Measurements from ENCODE around the gene GGCT. TPM values are rescaled to one million over a fixed set of nuclear protein-coding genes. Genes with fewer than 3 reads are reported as not detected.

GGCT gene
- total and polyA plus RNA-seq, 8 donors = 2.9 to 56.5 (median 25.7) TPM; not detected in 1

DNA sequence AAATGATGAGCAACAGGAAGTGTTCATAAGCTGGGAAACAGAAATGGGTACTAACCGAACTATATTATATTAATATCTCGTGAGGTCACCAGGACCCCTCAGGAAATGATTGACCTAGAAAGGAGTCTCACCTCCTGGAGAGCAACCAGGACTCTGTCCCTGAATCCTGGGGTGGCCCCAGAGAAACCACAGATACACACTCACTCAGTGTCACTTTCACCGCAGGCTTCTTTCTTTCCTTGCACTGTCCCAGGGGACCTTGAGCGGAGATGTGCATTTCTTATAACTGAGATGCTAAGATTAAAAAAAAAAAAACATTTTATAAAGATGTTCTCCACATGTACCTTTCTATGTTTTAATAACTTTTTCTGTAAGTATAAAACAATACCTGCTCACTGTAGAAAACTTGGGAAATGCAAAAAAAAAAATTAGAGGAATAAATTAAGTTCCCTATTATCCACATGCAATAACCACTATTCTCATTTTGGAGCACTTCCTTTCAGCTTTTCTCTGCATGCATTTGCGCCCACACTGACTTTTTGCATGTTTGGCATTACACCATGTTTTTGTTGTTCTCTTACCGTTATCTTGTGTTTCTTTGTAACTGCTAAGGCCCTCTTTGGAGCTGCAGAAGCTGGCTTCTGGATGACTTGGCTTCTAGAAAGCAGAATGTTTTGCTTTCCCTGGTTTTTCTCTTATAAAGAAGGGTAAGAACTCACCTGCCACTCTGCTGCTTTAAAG, 41.1 kb downstream of the GGCT start:
- Histone ChIP-seq H3K4me1 (peaks cover 9 to 96% (median 36%) of the 10 kb centered on the region in 4 donors), H3K9me3 (no peaks in the 10 kb centered on the region), H3K27me3 (no peaks in the 10 kb centered on the region), H3K4me3 (no peak overlapping the region), H3K36me3 (no peaks in the 10 kb centered on the region), H3K27ac (peak overlapping the region in 3 of 5 donors; percentile 80 to 91 (median 87))
- intact Hi-C loops (cut with DNase I; ENCODE audit: low total_unique reads) = no loop called here
- no peak for DNase-seq
- TF ChIP-seq POLR2A (IDR thresholded peaks at IDR 0.05) (no peak), EP300 (IDR thresholded peaks at IDR 0.05) (no peak), POLR2AphosphoS5 (IDR thresholded peaks at IDR 0.05) (no peak)
- TF ChIP-seq, protein P1, sequence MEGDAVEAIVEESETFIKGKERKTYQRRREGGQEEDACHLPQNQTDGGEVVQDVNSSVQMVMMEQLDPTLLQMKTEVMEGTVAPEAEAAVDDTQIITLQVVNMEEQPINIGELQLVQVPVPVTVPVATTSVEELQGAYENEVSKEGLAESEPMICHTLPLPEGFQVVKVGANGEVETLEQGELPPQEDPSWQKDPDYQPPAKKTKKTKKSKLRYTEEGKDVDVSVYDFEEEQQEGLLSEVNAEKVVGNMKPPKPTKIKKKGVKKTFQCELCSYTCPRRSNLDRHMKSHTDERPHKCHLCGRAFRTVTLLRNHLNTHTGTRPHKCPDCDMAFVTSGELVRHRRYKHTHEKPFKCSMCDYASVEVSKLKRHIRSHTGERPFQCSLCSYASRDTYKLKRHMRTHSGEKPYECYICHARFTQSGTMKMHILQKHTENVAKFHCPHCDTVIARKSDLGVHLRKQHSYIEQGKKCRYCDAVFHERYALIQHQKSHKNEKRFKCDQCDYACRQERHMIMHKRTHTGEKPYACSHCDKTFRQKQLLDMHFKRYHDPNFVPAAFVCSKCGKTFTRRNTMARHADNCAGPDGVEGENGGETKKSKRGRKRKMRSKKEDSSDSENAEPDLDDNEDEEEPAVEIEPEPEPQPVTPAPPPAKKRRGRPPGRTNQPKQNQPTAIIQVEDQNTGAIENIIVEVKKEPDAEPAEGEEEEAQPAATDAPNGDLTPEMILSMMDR (IDR thresholded peaks at IDR 0.05) = no peak
- WGBS, 5 donors = 81 to 88% (median 86%) methylated on average over 6 of the region's 6 CpGs

DNA sequence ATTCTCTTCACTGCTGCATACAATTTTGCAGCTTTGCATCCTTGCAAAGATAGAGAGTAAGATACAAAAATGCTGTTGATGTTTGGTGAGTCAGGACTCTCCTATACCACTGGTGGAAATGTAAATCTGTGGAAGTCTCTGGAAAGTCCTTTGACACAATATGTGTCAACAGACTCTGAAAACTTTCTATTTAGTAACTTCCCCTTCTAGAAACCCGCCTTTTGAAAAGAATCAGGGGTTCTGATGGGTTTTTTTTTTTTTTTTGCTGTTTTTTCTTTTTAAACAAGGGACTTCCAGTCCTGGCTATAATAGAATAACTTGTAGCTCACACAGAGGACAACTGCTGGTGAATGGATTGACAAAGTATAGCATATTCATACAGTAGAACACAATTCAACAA, 42.5 kb downstream of the GGCT start:
- Histone ChIP-seq H3K9me3 (no peaks in the 10 kb centered on the region), H3K4me3 (no peak overlapping the region), H3K4me1 (peaks cover 9 to 88% (median 30%) of the 10 kb centered on the region in 4 donors), H3K27me3 (no peaks in the 10 kb centered on the region), H3K36me3 (peaks cover 0 to 8% (median under 1%) of the 10 kb centered on the region in 4 donors), H3K27ac (no peak overlapping the region)
- TF ChIP-seq EP300 (IDR thresholded peaks at IDR 0.05) (no peak), POLR2A (IDR thresholded peaks at IDR 0.05) (no peak), POLR2AphosphoS5 (IDR thresholded peaks at IDR 0.05) (no peak)
- TF ChIP-seq, protein P1 (IDR thresholded peaks at IDR 0.05) = no peak
- no peak for DNase-seq
- WGBS, 5 donors = 84 to 100% (median 85%) methylated on average over 1 of the region's 1 CpG
- intact Hi-C loops (cut with DNase I; ENCODE audit: low total_unique reads) = no loop called here

DNA sequence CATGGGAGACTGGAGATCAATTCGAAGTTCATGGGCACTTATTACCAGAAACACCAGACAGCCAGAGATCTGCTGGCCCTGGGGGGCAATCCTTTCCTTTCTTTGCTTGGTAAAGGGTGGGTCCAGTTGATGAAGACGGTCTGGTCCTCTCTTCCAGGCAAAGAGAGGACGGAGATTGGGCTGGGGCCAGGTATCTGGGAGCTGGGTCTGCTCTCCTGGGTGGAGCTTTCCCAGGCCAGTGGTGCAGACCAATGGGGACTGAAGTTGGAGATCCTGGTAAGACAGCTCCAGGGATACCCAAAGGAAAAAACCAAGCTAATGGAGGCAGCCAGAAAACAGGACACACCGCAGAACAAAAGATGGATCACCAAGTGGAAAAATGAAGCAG, 44.4 kb downstream of the GGCT start:
- Histone ChIP-seq H3K36me3 (peaks cover 9 to 27% (median 20%) of the 10 kb centered on the region in 4 donors), H3K27me3 (no peaks in the 10 kb centered on the region), H3K4me3 (no peak overlapping the region), H3K27ac (peak overlapping the region in 4 of 5 donors; percentile 20 to 76 (median 72)), H3K9me3 (no peaks in the 10 kb centered on the region), H3K4me1 (peaks cover 0 to 69% (median 18%) of the 10 kb centered on the region in 4 donors)
- TF ChIP-seq POLR2A (IDR thresholded peaks at IDR 0.05) = no peak
- intact Hi-C loops (cut with DNase I; ENCODE audit: low total_unique reads) = no loop called here
- no peak for DNase-seq
- 68 to 96% (median 77%) methylated on average over 4 of the region's 4 CpGs for WGBS, 5 donors

DNA sequence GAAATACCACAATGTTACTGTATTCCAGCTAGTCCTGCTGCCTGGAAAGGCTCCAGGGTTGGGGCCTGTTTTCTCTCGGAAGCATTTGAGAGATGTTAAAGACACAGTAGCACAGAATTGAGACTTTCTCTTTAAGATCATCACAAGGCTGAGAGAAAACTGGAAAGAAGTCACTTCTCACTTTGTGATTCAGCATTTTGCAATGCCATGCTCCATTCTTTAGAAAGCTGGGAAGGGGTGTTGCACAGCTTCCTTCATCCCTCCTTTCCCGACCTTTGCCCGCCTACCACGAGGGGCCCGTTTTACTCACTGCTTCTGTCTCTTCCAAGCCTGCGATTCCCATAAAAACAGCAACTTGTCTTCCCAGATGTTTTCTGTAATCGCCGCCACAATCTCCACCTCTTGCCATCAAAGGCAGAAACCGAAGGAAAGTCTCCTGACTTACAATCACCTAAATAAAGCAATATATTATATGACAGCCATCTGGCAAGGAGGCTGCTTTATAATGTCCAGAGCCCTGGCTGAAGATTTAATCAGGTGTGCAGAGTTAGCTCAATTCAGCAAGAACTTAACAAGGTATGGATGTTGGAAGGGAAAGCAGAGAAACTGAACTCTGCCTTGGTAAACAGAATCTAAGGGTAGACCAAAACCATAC, 44.9 kb downstream of the GGCT start:
- H3K36me3 ChIP-seq = peaks cover 9 to 32% (median 25%) of the 10 kb centered on the region in 4 donors
- peak in 2 of 3 donors; percentile 32 to 90 for TF ChIP-seq POLR2AphosphoS5 (IDR thresholded peaks at IDR 0.05)
- TF ChIP-seq, protein P1 (IDR thresholded peaks at IDR 0.05) = no peak
- no peaks in the 10 kb centered on the region for H3K27me3 ChIP-seq
- H3K4me1 ChIP-seq = peaks cover 0 to 63% (median 15%) of the 10 kb centered on the region in 4 donors
- 52 to 65% (median 58%) methylated on average over 9 of the region's 9 CpGs for WGBS, 5 donors
- peak overlapping the region in 4 of 5 donors; percentile 20 to 76 (median 72) for H3K27ac ChIP-seq
- intact Hi-C loops (cut with DNase I; ENCODE audit: low total_unique reads) = no loop called here
- H3K4me3 ChIP-seq = no peak overlapping the region
- peak in 1 of 2 donors; percentile 81 for DNase-seq
- H3K9me3 ChIP-seq = no peaks in the 10 kb centered on the region

Measured in stomach (tissue), 9 donors.